Measurements from ENCODE around the gene MET. TPM values are rescaled to one million over a fixed set of nuclear protein-coding genes. Genes with fewer than 3 reads are reported as not detected.

The MET gene
- total RNA-seq, 1 experiment from 2014 or later, result 200 TPM

GRCh38 chr7:116836911-116837310, 164.9 kb downstream of the MET start (continued):
- no peak for TF ChIP-seq ATF3 (IDR thresholded peaks at IDR 0.05)
- TF ChIP-seq POLR2A (IDR thresholded peaks at IDR 0.05; ENCODE audit: borderline replicate concordance, extremely low read depth, insufficient read depth, insufficient read length), result no peak

- intact Hi-C loops (cut with micrococcal nuclease), result no loop called here
- no peak for ATAC-seq
- Histone ChIP-seq H3K36me3 (ENCODE audit: control insufficient read depth in 1 of 2, insufficient read depth in 2 of 2, low read length in 2 of 2) (no peaks in the 10 kb centered on the region), H3K4me2 (ENCODE audit: low read length) (peak overlapping the region; percentile 57; the same call in 1 of the 2 replicates), H3K27ac (ENCODE audit: low read depth, low read length) (no peak overlapping the region), H3K79me2 (ENCODE audit: insufficient read depth, low read length) (no peaks in the 10 kb centered on the region), H3K4me3 (replicated peaks in 1 of 2; ENCODE audit: low read depth in 1 of 2, low read length in 2 of 2) (no peak overlapping the region), H3K27me3 (ENCODE audit: insufficient read depth, low read length) (no peaks in the 10 kb centered on the region), H3K9me2 (ENCODE audit: insufficient read depth) (no peaks in the 10 kb centered on the region), H2AFZ (ENCODE audit: low read depth, low read length, poor library complexity, severe bottlenecking) (no peak overlapping the region), H3K9ac (ENCODE audit: low read length) (no peak overlapping the region), H4K20me1 (ENCODE audit: insufficient read depth) (no peaks in the 10 kb centered on the region), H3K4me1 (ENCODE audit: control insufficient read depth in 1 of 2, insufficient read depth in 2 of 2, low read length in 2 of 2) (peaks cover 10 to 31% of the 10 kb centered on the region in 2 experiments), H3K9me3 (ENCODE audit: control insufficient read depth in 1 of 2, insufficient read depth in 1 of 2, low read depth in 1 of 2, low read length in 2 of 2) (no peaks in the 10 kb centered on the region)
- ChIA-PET POLR2A (no interaction called here), RAD21 (ENCODE audit: low non-redundant PET in 1 of 2, low total read pairs in 2 of 2, uncharacterized antibody in 2 of 2, unreplicated experiment in 2 of 2) (no interaction called here), CTCF (no interaction called here)
- DNase-seq (ENCODE audit: low read depth, low spot score), result no peak
- no TSS peak for BruUV-seq (replicated peaks)
- TF ChIP-seq POLR2AphosphoS5 (IDR thresholded peaks at IDR 0.05; ENCODE audit: low read depth, low read length), result no peak
- TF ChIP-seq, protein P1, sequence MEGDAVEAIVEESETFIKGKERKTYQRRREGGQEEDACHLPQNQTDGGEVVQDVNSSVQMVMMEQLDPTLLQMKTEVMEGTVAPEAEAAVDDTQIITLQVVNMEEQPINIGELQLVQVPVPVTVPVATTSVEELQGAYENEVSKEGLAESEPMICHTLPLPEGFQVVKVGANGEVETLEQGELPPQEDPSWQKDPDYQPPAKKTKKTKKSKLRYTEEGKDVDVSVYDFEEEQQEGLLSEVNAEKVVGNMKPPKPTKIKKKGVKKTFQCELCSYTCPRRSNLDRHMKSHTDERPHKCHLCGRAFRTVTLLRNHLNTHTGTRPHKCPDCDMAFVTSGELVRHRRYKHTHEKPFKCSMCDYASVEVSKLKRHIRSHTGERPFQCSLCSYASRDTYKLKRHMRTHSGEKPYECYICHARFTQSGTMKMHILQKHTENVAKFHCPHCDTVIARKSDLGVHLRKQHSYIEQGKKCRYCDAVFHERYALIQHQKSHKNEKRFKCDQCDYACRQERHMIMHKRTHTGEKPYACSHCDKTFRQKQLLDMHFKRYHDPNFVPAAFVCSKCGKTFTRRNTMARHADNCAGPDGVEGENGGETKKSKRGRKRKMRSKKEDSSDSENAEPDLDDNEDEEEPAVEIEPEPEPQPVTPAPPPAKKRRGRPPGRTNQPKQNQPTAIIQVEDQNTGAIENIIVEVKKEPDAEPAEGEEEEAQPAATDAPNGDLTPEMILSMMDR (IDR thresholded peaks at IDR 0.05 in 2 of 3, conservative IDR thresholded peaks at IDR 0.05 in 1 of 3; ENCODE audit: borderline replicate concordance in 1 of 3, insufficient read depth in 1 of 3, low read depth in 2 of 3, low read length in 2 of 3), result no peak
- TF ChIP-seq FOSL1 (IDR thresholded peaks at IDR 0.05; ENCODE audit: low read depth), result no peak
- TF ChIP-seq, protein P2, sequence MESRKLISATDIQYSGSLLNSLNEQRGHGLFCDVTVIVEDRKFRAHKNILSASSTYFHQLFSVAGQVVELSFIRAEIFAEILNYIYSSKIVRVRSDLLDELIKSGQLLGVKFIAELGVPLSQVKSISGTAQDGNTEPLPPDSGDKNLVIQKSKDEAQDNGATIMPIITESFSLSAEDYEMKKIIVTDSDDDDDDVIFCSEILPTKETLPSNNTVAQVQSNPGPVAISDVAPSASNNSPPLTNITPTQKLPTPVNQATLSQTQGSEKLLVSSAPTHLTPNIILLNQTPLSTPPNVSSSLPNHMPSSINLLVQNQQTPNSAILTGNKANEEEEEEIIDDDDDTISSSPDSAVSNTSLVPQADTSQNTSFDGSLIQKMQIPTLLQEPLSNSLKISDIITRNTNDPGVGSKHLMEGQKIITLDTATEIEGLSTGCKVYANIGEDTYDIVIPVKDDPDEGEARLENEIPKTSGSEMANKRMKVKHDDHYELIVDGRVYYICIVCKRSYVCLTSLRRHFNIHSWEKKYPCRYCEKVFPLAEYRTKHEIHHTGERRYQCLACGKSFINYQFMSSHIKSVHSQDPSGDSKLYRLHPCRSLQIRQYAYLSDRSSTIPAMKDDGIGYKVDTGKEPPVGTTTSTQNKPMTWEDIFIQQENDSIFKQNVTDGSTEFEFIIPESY (IDR thresholded peaks at IDR 0.05; ENCODE audit: extremely low read depth, insufficient replicate concordance, low read length), result no peak
- no peak for TF ChIP-seq ELF1 (IDR thresholded peaks at IDR 0.05; ENCODE audit: borderline replicate concordance, low read depth)
- TF ChIP-seq TCF7L2 (IDR thresholded peaks at IDR 0.05; ENCODE audit: borderline replicate concordance, extremely low read depth, insufficient read depth, insufficient read length), result no peak
- no peak for TF ChIP-seq SIN3A (IDR thresholded peaks at IDR 0.05; ENCODE audit: low read depth)
- TF ChIP-seq MAX (IDR thresholded peaks at IDR 0.05), result no peak
- no peak for TF ChIP-seq CBX3 (IDR thresholded peaks at IDR 0.05; ENCODE audit: low read depth)
- no peak for TF ChIP-seq RAD21 (IDR thresholded peaks at IDR 0.05; ENCODE audit: low read depth)
Measured at GRCh38 chr7:116837586-116837985, 165.6 kb downstream of the MET start.

Measured in HCT116 (cell line).